IMR-90 (cell line): ENCODE measurements around the gene SEC24B. TPM values are rescaled to one million over a fixed set of nuclear protein-coding genes. Genes with fewer than 3 reads are reported as not detected.

ENCODE experiments used
- ATAC-seq: fragments of 200-7000 bp; cut with Tn5 transposase; 2 replicates; pipeline ENCODE4 v1.9.1; 2020; ENCODE audit warnings: low read depth, mild to moderate bottlenecking, moderate library complexity
- BruUV-seq: library from RNA; stranded (reverse); fragments of 400-500 nt; replicated peaks from 2 replicates; lab custom pipeline; 2021; lab: Mats Ljungman, UMichigan
- CTCF ChIA-PET: fragments of 300-600 bp; formaldehyde crosslinking; extraction: SDS; loops from one replicate; lab custom pipeline; 2021; ENCODE audit warnings: antibody characterized with exemption; lab: Yijun Ruan, JAX
- POLR2A ChIA-PET: fragments of 300-600 bp; sonication (Branson Sonifier 250); formaldehyde crosslinking; loops from one replicate; lab custom pipeline; 2022; ENCODE audit warnings: antibody characterized with exemption; ENCODE audit not compliant: unreplicated experiment; lab: Charles Lee
- DNase-seq: peaks from one replicate; pipeline ENCODE4 v3.0.0; 2013
- H2AFZ ChIP-seq: replicated peaks from 2 replicates; pipeline ENCODE3; 2013; ENCODE audit warnings: low read length, mild to moderate bottlenecking; ENCODE audit not compliant: poor library complexity
- H2AK5ac ChIP-seq: 2 replicates; pipeline ENCODE4 v1.6.1; 2013; ENCODE audit warnings: low read depth, low read length, inconsistent platforms
- H2AK9ac ChIP-seq: replicated peaks from 2 replicates; pipeline ENCODE3; 2013; ENCODE audit warnings: mild to moderate bottlenecking, low read depth, low read length, moderate library complexity; ENCODE audit not compliant: poor library complexity
- H2BK120ac ChIP-seq: 2 replicates; pipeline ENCODE4 v1.6.1; 2013; ENCODE audit warnings: low read depth, low read length, inconsistent platforms
- H2BK15ac ChIP-seq: 3 replicates; pipeline ENCODE4 v1.6.1; 2013; ENCODE audit warnings: low read depth, low read length, inconsistent platforms
- H2BK20ac ChIP-seq: 2 replicates; pipeline ENCODE4 v1.6.1; 2013; ENCODE audit warnings: low read depth, mild to moderate bottlenecking, inconsistent platforms, low read length, moderate library complexity
- H2BK5ac ChIP-seq: 2 replicates; pipeline ENCODE4 v1.6.1; 2013; ENCODE audit warnings: mild to moderate bottlenecking, low read depth, low read length, inconsistent platforms; ENCODE audit not compliant: poor library complexity, severe bottlenecking
- H3K14ac ChIP-seq: replicated peaks from 2 replicates; pipeline ENCODE4 v1.6.1; 2013; ENCODE audit warnings: low read depth, low read length, inconsistent platforms
- H3K18ac ChIP-seq: 2 replicates; pipeline ENCODE4 v1.6.1; 2013; ENCODE audit warnings: low read depth, low read length, control low read depth
- H3K23ac ChIP-seq: 2 replicates; pipeline ENCODE4 v1.6.1; 2013; ENCODE audit warnings: low read depth, low read length, inconsistent platforms
- H3K27ac ChIP-seq: 2 replicates; pipeline ENCODE4 v1.5.1; 2013; ENCODE audit warnings: mild to moderate bottlenecking, control low read depth, low read length; ENCODE audit not compliant: insufficient read depth
- H3K27me3 ChIP-seq: 2 replicates; pipeline ENCODE4 v1.6.1; 2013; ENCODE audit warnings: low read length; ENCODE audit not compliant: control insufficient read depth, insufficient read depth
- H3K36me3 ChIP-seq: 2 replicates; pipeline ENCODE4 v1.6.1; 2013; ENCODE audit warnings: low read length, mixed read lengths; ENCODE audit not compliant: control insufficient read depth, insufficient read depth
- H3K4ac ChIP-seq: 2 replicates; pipeline ENCODE4 v1.6.1; 2013; ENCODE audit warnings: low read depth, low read length, inconsistent platforms
- H3K4me1 ChIP-seq: 2 replicates; pipeline ENCODE4 v1.6.1; 2013; ENCODE audit warnings: low read length, mixed read lengths; ENCODE audit not compliant: control insufficient read depth, insufficient read depth
- H3K4me2 ChIP-seq: 2 replicates; pipeline ENCODE4 v1.6.1; 2013; ENCODE audit warnings: low read depth, mild to moderate bottlenecking, control low read depth, low read length, moderate library complexity
- H3K4me3 ChIP-seq: 2 replicates; pipeline ENCODE4 v1.5.1; 2013; ENCODE audit warnings: low read depth, mild to moderate bottlenecking, control low read depth, low read length, moderate library complexity; ENCODE audit not compliant: insufficient read depth
- H3K56ac ChIP-seq: 2 replicates; pipeline ENCODE4 v1.6.1; 2013; ENCODE audit warnings: low read length, inconsistent platforms; ENCODE audit not compliant: insufficient read depth; ENCODE audit errors: extremely low read depth
- H3K79me1 ChIP-seq, 2 experiments: 2 replicates each; pipeline ENCODE4 v1.6.1; 2013; ENCODE audit warnings: low read length in 2 of 2, inconsistent platforms in 1 of 2, low read depth in 1 of 2
- H3K9ac ChIP-seq: 2 replicates; pipeline ENCODE4 v1.6.1; 2013; ENCODE audit warnings: low read depth, low read length, control low read depth
- H3K9me1 ChIP-seq: 2 replicates; pipeline ENCODE4 v1.6.1; 2013; ENCODE audit warnings: low read length, inconsistent platforms; ENCODE audit not compliant: insufficient read depth
- H3K9me3 ChIP-seq: 2 replicates; pipeline ENCODE4 v1.6.1; 2013; ENCODE audit warnings: low read length; ENCODE audit not compliant: control insufficient read depth, insufficient read depth
- H4K20me1 ChIP-seq: 2 replicates; pipeline ENCODE4 v1.6.1; 2013; ENCODE audit warnings: low read length, inconsistent platforms; ENCODE audit not compliant: insufficient read depth
- H4K5ac ChIP-seq: 2 replicates; pipeline ENCODE4 v1.6.1; 2013; ENCODE audit warnings: mild to moderate bottlenecking, low read depth, low read length, control low read depth
- H4K8ac ChIP-seq, 2 experiments: 2 replicates each; pipeline ENCODE4 v1.6.1; 2013; ENCODE audit warnings: low read depth in 2 of 2, low read length in 2 of 2, control low read depth in 1 of 2, inconsistent platforms in 1 of 2
- H4K91ac ChIP-seq: 2 replicates; pipeline ENCODE4 v1.6.1; 2013; ENCODE audit warnings: low read depth, low read length, inconsistent platforms; ENCODE audit not compliant: insufficient read depth
- MAZ ChIP-seq: IDR thresholded peaks from 2 replicates; pipeline ENCODE4 v1.6.1; 2012; ENCODE audit warnings: low read depth, mild to moderate bottlenecking, low read length, improper control_type of control experiment, moderate library complexity, borderline replicate concordance
- MXI1 ChIP-seq: IDR thresholded peaks from 2 replicates; pipeline ENCODE4 v1.6.1; 2012; ENCODE audit warnings: low read depth, mild to moderate bottlenecking, low read length, moderate library complexity, borderline replicate concordance
- RAD21 ChIP-seq: IDR thresholded peaks from 2 replicates; pipeline ENCODE4 v1.6.1; 2012; ENCODE audit warnings: low read length, improper control_type of control experiment
- RCOR1 ChIP-seq: IDR thresholded peaks from 2 replicates; pipeline ENCODE4 v1.6.1; 2012; ENCODE audit warnings: mild to moderate bottlenecking, low read length, improper control_type of control experiment; ENCODE audit not compliant: insufficient replicate concordance
- WGBS, 2 experiments: methylation state at CpG; one replicate each; pipeline versions ENCODE4 v1.1.5 to v1.1.7; 2013; ENCODE audit warnings: missing lambda C conversion rate in 2 of 2; ENCODE audit not compliant: insufficient read length in 1 of 2; ENCODE audit errors: extremely low coverage in 2 of 2; 5-methylcytosine and 5-hydroxymethylcytosine counted together
- dilution Hi-C: fragments of 300-500 bp; cut with HindIII; formaldehyde crosslinking; loops from one replicate; pipeline ENCODE4 v1.14.3; 2018; ENCODE audit warnings: low sequenced_read_pairs; ENCODE audit not compliant: unreplicated experiment
- in situ Hi-C: fragments of 300-500 bp; cut with MboI; formaldehyde crosslinking; loops from 3 replicates; pipeline ENCODE4 v1.14.3; 2019; ENCODE audit warnings: low sequenced_read_pairs, inconsistent platforms, mixed read lengths
- intact Hi-C: fragments of 100-400 bp; cut with micrococcal nuclease; formaldehyde crosslinking; loops from 2 replicates; pipeline ENCODE4 v1.10.0; 2022
- polyA plus RNA-seq, 3 experiments: library from polyadenylated mRNA; depleted of rRNA; stranded (reverse); fragments of >200 nt; gene quantifications; 2 replicates each; pipeline ENCODE4 v1.2.3, GENCODE V29; 2012; ENCODE audit warnings: low replicate concordance in 1 of 3
- total RNA-seq: library from RNA; depleted of rRNA; stranded (reverse); fragments of >200 nt; gene quantifications from 2 replicates; pipeline ENCODE4 v1.2.3, GENCODE V29; 2012

SEC24B gene
- total and polyA plus RNA-seq, 2 of the 4 experiments (the other 2 are of a cell fraction), result 19.0 to 27.4 TPM

- Histone ChIP-seq H2BK5ac (peak within 1 kb of the TSS; percentile 27), H4K91ac (peak within 1 kb of the TSS; percentile 27; the same call in 1 of the 2 replicates), H3K9ac (peak within 1 kb of the TSS; percentile 73), H3K4me1 (no peaks in the 10 kb centered on the region; the same call in 1 of the 2 replicates), H3K36me3 (no peaks in the 10 kb centered on the region), H2BK15ac (no peak within 1 kb of the TSS), H3K79me1 (peaks cover 5 to 6% of the 10 kb centered on the region in 2 experiments; a peak in 3 of 4 replicates), H2AK9ac (peak within 1 kb of the TSS; percentile 84), H2AK5ac (no peak within 1 kb of the TSS), H2AFZ (peak within 1 kb of the TSS; percentile 93), H3K4me3 (peak within 1 kb of the TSS; percentile 61), H3K4ac (peak within 1 kb of the TSS; percentile 16), H4K5ac (peak within 1 kb of the TSS; percentile 6; the same call in 1 of the 2 replicates), H3K56ac (peak within 1 kb of the TSS; percentile 8; the same call in 1 of the 2 replicates), H2BK120ac (0 out of 2 replicates have a peak within 1 kb of the TSS, but pooled peaks have one; percentile 11), H4K20me1 (no peaks in the 10 kb centered on the region), H3K27ac (peak within 1 kb of the TSS; percentile 67), H3K9me3 (no peaks in the 10 kb centered on the region), H4K8ac (peak within 1 kb of the TSS; percentile 77), H3K23ac (peak within 1 kb of the TSS; percentile 63), H3K14ac (0 out of 2 replicates have a peak within 1 kb of the TSS, but pooled peaks have one; percentile 11), H3K4me2 (peak within 1 kb of the TSS; percentile 88), H3K18ac (no peak within 1 kb of the TSS; the same call in 1 of the 2 replicates), H2BK20ac (no peak within 1 kb of the TSS), H3K27me3 (no peaks in the 10 kb centered on the region), H3K9me1 (no peaks in the 10 kb centered on the region)
- in situ Hi-C loops, result no loop called here
- dilution Hi-C loops, result no loop called here
- peak; percentile 89 for DNase-seq
- POLR2A ChIA-PET, result no interaction called here
- WGBS, 2 experiments, result 2% methylated on average over 47 of the region's 73 CpGs; no CpG with 5 or more reads in 1 of the 2 experiments
- CTCF ChIA-PET, result interaction anchor here (1.8 kb wide), 1 partner anchor 15 kb away, joined by 6 read pairs; no protein-coding TSS in a partner anchor
- intact Hi-C loops, result loop anchor here (5.0 kb wide), 1 partner anchor 128 kb away; the partner anchor contains the start of gene SEC24B
- peak; percentile 95 for ATAC-seq
- TF ChIP-seq RAD21 (no peak), MAZ (peak; percentile 53; the same call in 1 of the 2 replicates), MXI1 (peak; percentile 80), RCOR1 (peak; percentile 71)
- BruUV-seq, result no TSS peak
Measured at GRCh38 chr4:109559983-109560686, 126.5 kb downstream of the SEC24B start, which contains the start of gene MCUB. TSS of gene MCUB (plus strand) at chr4:109560246. CDS start at chr4:109560338, 92 bp downstream.
